GM21390 (cell line): ENCODE results near the gene WNT5B.
"Not testable (repeated sequence)": the region's sequence is repeated elsewhere in the genome, so short reads cannot be mapped to it uniquely, and the experiment has no call there.

Source experiments
- ATAC-seq: cut with Tn5 transposase; IDR thresholded peaks from one replicate; pipeline ENCODE4 v1.9.1; 2021; ENCODE audit not compliant: unreplicated experiment

WNT5B gene

DNA sequence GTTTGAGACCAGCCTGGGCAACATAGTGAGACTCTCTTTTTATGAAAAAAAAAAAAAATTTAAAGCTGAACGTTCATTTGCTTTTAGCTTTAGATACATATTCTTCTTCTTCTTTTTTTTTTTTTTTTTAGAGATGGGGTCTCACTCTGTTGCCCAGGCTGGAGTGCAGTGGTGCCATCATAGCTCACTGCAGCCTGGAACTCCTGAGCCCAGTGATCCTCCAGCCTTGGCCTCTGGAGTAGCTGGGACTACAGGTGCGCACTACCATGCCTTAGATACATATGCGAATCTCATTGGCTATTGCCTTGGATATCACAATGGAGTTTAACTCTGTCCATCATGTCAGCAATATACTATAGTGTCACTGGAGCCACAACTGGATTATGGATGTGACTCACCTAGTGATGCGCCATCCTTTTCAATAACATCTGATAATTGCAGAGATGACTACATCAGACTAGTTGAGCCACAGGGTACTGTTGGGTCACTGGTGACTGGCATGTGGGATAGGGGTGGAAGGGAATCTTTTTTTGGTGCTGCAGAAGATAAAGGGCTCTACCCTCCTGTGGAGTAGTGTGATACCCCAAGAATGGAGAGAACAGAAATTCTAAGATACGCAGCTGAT, 59.2 kb downstream of the WNT5B start:
- no peak for ATAC-seq

DNA sequence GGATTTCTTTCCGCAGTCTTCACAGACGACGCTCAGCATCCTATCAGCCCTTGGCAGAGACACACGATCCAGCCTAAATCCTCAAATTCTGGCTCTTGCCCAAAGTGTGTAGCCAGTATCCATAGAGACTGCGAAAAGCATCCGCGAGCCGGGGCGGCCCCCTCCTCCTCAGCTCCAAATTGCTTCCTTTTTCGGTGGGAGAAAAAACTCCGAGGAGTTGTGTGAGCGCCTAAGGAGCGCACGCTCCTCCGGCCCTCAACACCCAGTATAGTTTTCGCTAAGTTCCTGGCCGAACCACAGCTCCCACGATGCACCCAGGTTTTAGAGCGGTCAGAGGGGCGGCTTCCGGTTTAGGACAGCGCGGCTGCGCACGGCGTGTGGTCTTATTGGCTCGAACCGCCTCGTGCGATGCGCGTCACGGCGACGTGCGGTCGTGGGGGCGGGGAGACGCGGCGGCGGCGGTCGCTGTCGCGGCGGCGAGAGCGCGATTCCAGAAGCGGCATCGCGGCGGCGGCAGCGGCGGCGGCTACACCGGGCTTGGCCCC, 61.6 kb downstream of the WNT5B start, which contains the start of gene ADIPOR2:
Gene ADIPOR2 (plus strand): TSS at position 493 of the 545 bp plus-strand sequence. CDS start 63,274 bp downstream, outside the sequence.
- ATAC-seq = peak; percentile 94

DNA sequence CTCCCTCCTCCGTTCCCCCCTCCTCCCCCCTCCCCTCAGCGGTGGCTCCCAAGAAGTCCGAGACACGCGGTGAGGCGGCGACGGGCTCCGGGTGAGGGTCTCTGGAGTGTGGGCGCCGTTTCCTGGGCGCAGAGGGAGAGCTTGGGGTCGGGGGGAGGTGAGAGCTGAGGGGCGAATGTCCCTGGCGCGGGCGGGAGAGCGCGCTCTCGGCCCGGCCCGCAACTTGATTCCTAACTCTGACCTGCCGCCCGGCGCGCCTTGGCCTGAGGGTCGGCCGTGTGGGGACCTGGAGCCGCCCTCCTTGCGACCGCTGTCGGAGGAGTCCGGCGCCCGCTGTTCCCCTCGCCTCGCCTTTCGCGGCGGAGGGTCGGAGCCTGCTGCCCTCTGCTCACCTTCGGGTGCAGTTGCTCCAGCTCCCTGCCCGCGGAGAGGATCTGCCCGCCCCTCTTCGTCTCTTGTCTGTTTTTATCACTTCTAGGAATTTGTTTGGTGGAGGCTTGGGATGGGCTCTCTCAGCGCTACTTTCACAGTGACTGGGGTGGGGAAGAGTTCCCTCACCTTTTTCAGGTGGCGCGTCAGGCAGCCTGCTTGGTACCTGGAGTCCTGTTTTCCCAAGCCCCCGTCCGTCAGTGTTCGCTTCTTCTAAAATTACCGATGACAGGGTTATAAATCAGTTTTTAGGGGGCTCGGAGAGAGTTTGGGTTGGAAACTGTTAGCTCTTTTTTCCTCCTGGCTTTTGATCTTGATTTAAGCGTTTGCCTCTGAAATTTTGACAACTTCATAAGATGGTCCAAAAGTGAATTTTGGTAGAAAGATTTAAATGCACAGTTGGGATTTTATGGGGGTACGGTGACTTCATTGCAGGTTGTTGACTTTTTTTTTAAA, 62.3 kb downstream of the WNT5B start:
- ATAC-seq = peak; percentile 37

DNA sequence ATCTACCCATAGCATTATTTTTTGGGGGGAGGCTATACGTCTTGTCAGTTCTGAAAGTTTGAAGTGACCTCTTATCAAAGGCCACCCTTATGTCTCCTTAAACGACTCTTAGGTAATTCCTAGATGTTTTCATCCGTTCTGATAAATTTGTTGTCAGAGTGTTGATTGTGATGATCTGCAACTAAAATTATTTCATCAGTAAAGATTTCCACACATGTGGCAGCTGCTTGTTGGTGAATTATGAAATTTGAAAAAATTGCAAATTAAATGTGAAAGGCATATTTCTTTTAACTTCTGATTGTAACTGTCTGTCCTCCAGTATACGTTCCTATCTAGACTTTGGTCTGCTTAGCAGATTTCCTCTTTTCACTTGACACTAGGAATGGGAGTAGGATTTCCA, 63.2 kb downstream of the WNT5B start:
- no peak for ATAC-seq

DNA sequence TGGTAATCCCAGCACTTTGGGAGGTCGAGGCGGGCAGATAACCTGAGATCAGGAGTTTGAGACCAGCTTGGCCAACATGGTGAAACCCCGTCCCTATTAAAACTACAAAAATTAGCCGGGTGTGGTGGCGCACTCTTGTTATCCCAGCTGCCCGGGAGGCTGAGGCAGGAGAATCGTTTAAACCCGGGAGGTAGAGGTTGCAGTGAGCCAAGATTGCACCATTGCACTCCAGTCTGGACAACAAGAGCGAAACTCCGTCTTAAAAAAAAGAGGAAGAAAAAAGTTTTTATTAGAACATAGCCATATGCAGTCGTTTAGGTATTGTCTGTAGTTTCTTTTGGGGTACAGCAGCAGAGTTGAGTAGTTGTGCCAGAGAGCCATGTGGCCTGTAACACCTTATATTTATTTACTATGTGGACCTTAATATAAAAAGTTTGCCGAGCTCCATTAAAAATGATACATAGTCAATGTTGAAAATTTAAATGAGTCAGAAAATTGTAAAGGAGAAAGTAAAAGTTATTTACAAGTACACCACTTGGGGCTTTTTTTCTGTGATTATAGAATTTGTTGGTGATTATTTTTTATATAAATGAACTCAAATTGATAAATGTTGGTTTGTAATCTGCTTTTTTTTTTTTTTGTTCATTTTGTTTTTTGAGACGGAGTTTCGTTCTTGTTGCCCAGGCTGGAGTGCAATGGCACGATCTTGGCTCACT, 64.0 kb downstream of the WNT5B start:
- no peak for ATAC-seq

DNA sequence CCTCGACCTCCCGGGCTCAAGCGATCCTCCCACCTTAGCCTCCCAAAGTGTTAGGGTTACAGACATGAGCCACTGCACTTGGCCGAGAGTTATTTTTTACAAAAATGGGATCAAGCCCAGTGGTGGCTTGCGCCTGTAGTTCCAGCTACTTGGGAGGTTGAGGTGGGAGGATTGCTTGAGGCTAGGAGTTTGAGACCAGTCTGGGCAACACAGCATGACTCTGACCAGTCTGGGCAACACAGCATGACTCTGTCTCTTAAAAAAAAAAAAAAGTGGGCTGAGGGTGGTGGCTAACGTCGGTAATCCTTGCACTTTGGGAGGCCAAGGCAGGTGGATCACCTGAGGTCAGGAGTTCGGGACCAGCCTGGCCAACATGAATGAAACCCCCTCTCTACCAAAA, 66.1 kb downstream of the WNT5B start:
- not testable (repeated sequence) for ATAC-seq

DNA sequence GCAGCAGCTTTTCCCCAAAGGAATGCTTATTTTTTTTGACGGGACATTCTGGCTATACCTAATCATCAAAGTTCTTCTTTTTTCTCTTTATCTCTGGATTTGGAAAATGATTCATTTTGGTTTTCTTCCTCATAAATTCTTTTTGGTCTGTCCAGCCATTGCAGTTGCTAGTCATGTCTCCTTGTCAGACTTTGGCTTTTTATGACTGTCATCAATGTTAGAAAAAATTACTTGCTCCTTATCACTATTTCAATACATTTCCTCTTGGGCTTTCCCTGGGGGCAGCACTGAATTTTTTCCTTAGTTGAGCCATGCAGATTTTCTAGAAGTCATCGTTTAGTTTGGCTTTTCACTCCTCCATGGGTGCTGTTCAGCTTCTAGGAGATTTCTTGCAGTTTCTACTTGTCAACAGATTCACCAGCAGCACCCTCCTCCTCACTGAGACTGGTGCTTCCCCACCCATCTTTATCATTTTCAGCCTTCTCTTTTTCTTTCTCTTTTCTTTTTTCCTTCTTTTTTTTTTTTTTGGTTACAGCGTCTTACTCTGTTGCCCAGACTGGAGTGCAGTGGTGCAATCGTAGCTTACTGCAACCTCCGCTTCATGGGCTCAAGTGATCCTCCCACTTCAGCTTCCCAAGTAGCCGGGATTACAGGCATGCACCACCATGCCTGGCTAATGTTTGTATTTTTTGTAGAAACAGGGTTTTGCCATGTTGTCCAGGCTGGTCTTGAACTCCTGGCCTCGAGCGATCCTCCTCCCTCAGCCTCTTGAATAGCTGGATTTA, 67.0 kb downstream of the WNT5B start:
- no peak for ATAC-seq

DNA sequence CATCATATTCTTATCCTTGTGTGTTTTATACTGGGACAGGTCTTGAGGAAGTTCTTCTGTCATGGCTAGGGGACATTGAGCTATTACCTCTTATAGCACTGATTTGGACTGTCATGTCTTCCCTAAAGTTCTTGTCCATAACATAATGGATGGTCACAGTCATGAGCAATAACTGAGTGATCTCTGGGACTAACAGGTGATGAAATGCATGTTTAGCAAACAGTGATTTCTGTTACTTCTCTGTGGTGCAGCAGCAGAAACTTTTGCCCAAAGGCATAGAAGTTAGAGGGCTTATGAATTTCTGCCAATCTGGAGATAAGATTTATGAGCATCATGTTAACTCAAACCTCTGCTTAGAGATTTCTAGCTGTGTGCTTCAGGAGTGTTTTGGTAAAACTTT, 67.8 kb downstream of the WNT5B start:
- no peak for ATAC-seq
